Psoas muscle (tissue), 8 donors: Measurements from ENCODE around the gene DNAAF1. TPM values are rescaled to one million over a fixed set of nuclear protein-coding genes. Genes with fewer than 3 reads are reported as not detected.
A peak's percentile ranks its signal among the peaks of the same experiment; 100 is the strongest.
"Not testable (repeated sequence)": the region's sequence is repeated elsewhere in the genome, so short reads cannot be mapped to it uniquely, and the experiment has no call there.

Source experiments
- ATAC-seq, 4 donors: fragments of 200-7000 bp; cut with Tn5 transposase; one replicate each; pipeline ENCODE4 v1.9.1; 2020; ENCODE audit warnings: moderate library complexity in 3 of 4, mild to moderate bottlenecking in 2 of 4
- DNase-seq, 2 donors: peaks; one replicate each; pipeline ENCODE4 v3.0.0-alpha.2; 2020
- H3K27ac ChIP-seq: fragments of 200-600 bp; one replicate; pipeline ENCODE4 v1.8.0; 2022
- H3K27me3 ChIP-seq, 3 donors: fragments of 200-600 bp in 1 of 3; one replicate each; pipeline versions ENCODE4 v1.6.1 to v1.8.0; 2013 to 2022; ENCODE audit warnings: low read length in 2 of 3, mild to moderate bottlenecking in 2 of 3, moderate library complexity in 1 of 3; ENCODE audit not compliant: insufficient read depth in 3 of 3
- H3K36me3 ChIP-seq, 2 donors: fragments of 200-600 bp in 1 of 2; one replicate each; pipeline versions ENCODE4 v1.6.1 to v1.8.0; 2013 to 2022; ENCODE audit warnings: low read depth in 1 of 2, mild to moderate bottlenecking in 1 of 2, moderate library complexity in 1 of 2; ENCODE audit not compliant: insufficient read depth in 1 of 2
- H3K4me1 ChIP-seq: fragments of 200-600 bp; one replicate; pipeline ENCODE4 v1.8.0; 2022
- H3K4me3 ChIP-seq: fragments of 200-600 bp; one replicate; pipeline ENCODE4 v1.8.0; 2022; ENCODE audit warnings: mild to moderate bottlenecking
- H3K9me3 ChIP-seq: fragments of 200-600 bp; one replicate; pipeline ENCODE4 v1.8.0; 2022
- CTCF ChIP-seq: fragments of 200-600 bp; IDR thresholded peaks from one replicate; pipeline ENCODE4 v1.8.0; 2022; ENCODE audit warnings: antibody characterized with exemption
- WGBS, 3 donors: extraction: QIAGEN DNeasy Blood & Tissue Kit; methylation state at CpG; one replicate each; pipeline versions ENCODE4 v1.1.6 to v1.1.7; 2013; 5-methylcytosine and 5-hydroxymethylcytosine counted together
- intact Hi-C, 2 donors: fragments of 100-400 bp; cut with DNase I; formaldehyde crosslinking; loops; one replicate each; pipeline versions ENCODE4 v1.11.0 to v1.14.2; 2022
- polyA plus RNA-seq, 3 donors: library from polyadenylated mRNA; stranded (reverse); fragments of 200-250 nt; gene quantifications; one replicate each; pipeline ENCODE4 v1.2.3, GENCODE V29; 2013
- total RNA-seq, 4 donors: library from RNA; stranded (reverse); fragmentation: NEBNext Ultra II Directional in 2 of 4; extraction: Animal tissue kit (Norgen Biotek cat#: 25700) in 2 of 4; gene quantifications; one replicate each; pipeline versions ENCODE4 v1.2.1 to v1.2.4, GENCODE V29; 2021 to 2023
- donor health status: healthy with polysubstance abuse.
- donor health status: DM: no; HTN: no; CAD: no; lungs with moderate emphysema.
- donor health status: Bipolar disorder and iron deficiency.
- donor health status: healthy.
- donor health status: DM: yes; HTN: yes; CAD: no.
- donor health status: DM: no; HTN: no; CAD: no.
- donor health status: DM: no; HTN: no; CAD: no.
- donor health status: DM: yes; HTN: yes; CAD: no.

DNAAF1 gene
- total and polyA plus RNA-seq, 7 donors: 0.17 to 0.44 (median 0.17) TPM; not detected in 4

- Histone ChIP-seq H3K27me3 (no peaks in the 10 kb centered on the region), H3K9me3 (no peaks in the 10 kb centered on the region), H3K36me3 (peaks cover 0 to 19% of the 10 kb centered on the region in 2 donors), H3K4me3 (no peak overlapping the region), H3K4me1 (peaks cover 37% of the 10 kb centered on the region), H3K27ac (peak overlapping the region; percentile 28)
- ATAC-seq: no peak
- no peak for DNase-seq
- intact Hi-C loops: no loop called here
- TF ChIP-seq CTCF: no peak
- 77 to 80% (median 78%) methylated on average over 2 of the region's 2 CpGs for WGBS, 3 donors
These were observed 37.2 kb upstream of the DNAAF1 start for GRCh38 chr16:84107921-84108320.

- 22 to 32% (median 23%) methylated on average over 6 of the region's 6 CpGs for WGBS, 3 donors
- peaks cover 40% of the 10 kb centered on the region for H3K4me1 ChIP-seq
- ATAC-seq (peak; percentile 95 to 96 (median 96)), DNase-seq (no peak)
- intact Hi-C loops: no loop called here
- no peak overlapping the region for H3K4me3 ChIP-seq
- H3K27me3 ChIP-seq: no peaks in the 10 kb centered on the region
- H3K9me3 ChIP-seq: no peaks in the 10 kb centered on the region
- peaks cover 0 to 19% of the 10 kb centered on the region in 2 donors for H3K36me3 ChIP-seq
- peak overlapping the region; percentile 83 for H3K27ac ChIP-seq
- no peak for TF ChIP-seq CTCF
These were observed 35.3 kb upstream of the DNAAF1 start for GRCh38 chr16:84109598-84110335.

- WGBS, 3 donors: 73 to 86% (median 85%) methylated on average over 3 of the region's 3 CpGs
- DNase-seq (no peak), ATAC-seq (no peak)
- no peak overlapping the region for H3K4me3 ChIP-seq
- peak overlapping the region; percentile 83 for H3K27ac ChIP-seq
- intact Hi-C loops: no loop called here
- no peaks in the 10 kb centered on the region for H3K27me3 ChIP-seq
- H3K4me1 ChIP-seq: peaks cover 45% of the 10 kb centered on the region
- no peaks in the 10 kb centered on the region for H3K9me3 ChIP-seq
- TF ChIP-seq CTCF: no peak
- H3K36me3 ChIP-seq: peaks cover 0 to 19% of the 10 kb centered on the region in 2 donors
These were observed 34.6 kb upstream of the DNAAF1 start for GRCh38 chr16:84110527-84110926.

- Histone ChIP-seq H3K9me3 (no peaks in the 10 kb centered on the region), H3K4me1 (peaks cover 49% of the 10 kb centered on the region), H3K4me3 (no peak overlapping the region), H3K36me3 (peaks cover 0 to 19% of the 10 kb centered on the region in 2 donors), H3K27ac (peak overlapping the region; percentile 83), H3K27me3 (no peaks in the 10 kb centered on the region)
- 59 to 63% (median 62%) methylated on average over 3 of the region's 3 CpGs for WGBS, 3 donors
- intact Hi-C loops: no loop called here
- DNase-seq (no peak), ATAC-seq (no peak)
- no peak for TF ChIP-seq CTCF
These were observed 33.6 kb upstream of the DNAAF1 start for GRCh38 chr16:84111525-84111924.

GRCh38 chr16:84111949-84112348 is 33.2 kb upstream of the DNAAF1 start:
- peaks cover 49% of the 10 kb centered on the region for H3K4me1 ChIP-seq

More at GRCh38 chr16:84111949-84112348, 33.2 kb upstream of the DNAAF1 start:
- H3K4me3 ChIP-seq, H3K27me3 ChIP-seq, H3K27ac ChIP-seq, ATAC-seq, H3K9me3 ChIP-seq, DNase-seq, intact Hi-C loops: not testable (repeated sequence)
- H3K36me3 ChIP-seq: peaks cover 0 to 19% of the 10 kb centered on the region in 2 donors
- WGBS, 3 donors: 92 to 94% (median 92%) methylated on average over 3 of the region's 3 CpGs
